ENCODE measurements around the gene NRG3. TPM values are rescaled to one million over a fixed set of nuclear protein-coding genes. Genes with fewer than 3 reads are reported as not detected.

The NRG3 gene
- total RNA-seq, 4 donors from 2014 or later: 0.54 TPM; not detected in 3

- no peak for ATAC-seq
- no peaks in the 10 kb centered on the region for H3K9me3 ChIP-seq
Observed at GRCh38 chr10:82392533-82392932, 517.5 kb downstream of the NRG3 start.

GRCh38 chr10:82394122-82394521 is 519.1 kb downstream of the NRG3 start:
- H3K27me3 ChIP-seq: no peaks in the 10 kb centered on the region
- H3K4me3 ChIP-seq: no peak overlapping the region
- 100% methylated on average over 1 of the region's 5 CpGs; no CpG with 5 or more reads in 1 of the 2 donors for WGBS, 2 donors (ENCODE audit: low coverage in 1 of 2)
- H3K27ac ChIP-seq: no peak overlapping the region
- no peak for ATAC-seq
- no peaks in the 10 kb centered on the region for H3K4me1 ChIP-seq
- TF ChIP-seq POLR2A (IDR thresholded peaks at IDR 0.05) (no peak), EP300 (IDR thresholded peaks at IDR 0.05) (no peak), CTCF (IDR thresholded peaks at IDR 0.05) (no peak), POLR2AphosphoS5 (IDR thresholded peaks at IDR 0.05) (no peak)
- H3K9me3 ChIP-seq: no peaks in the 10 kb centered on the region
- no peaks in the 10 kb centered on the region for H3K36me3 ChIP-seq

More at GRCh38 chr10:82392533-82392932, 517.5 kb downstream of the NRG3 start:
- Histone ChIP-seq H3K27ac (no peak overlapping the region), H3K36me3 (no peaks in the 10 kb centered on the region), H3K27me3 (no peaks in the 10 kb centered on the region), H3K4me1 (no peaks in the 10 kb centered on the region), H3K4me3 (no peak overlapping the region)
- TF ChIP-seq CTCF (IDR thresholded peaks at IDR 0.05) (no peak), POLR2A (IDR thresholded peaks at IDR 0.05) (no peak), POLR2AphosphoS5 (IDR thresholded peaks at IDR 0.05) (no peak), EP300 (IDR thresholded peaks at IDR 0.05) (no peak)

GRCh38 chr10:82394987-82395386 is 520.0 kb downstream of the NRG3 start:
- WGBS, 2 donors (ENCODE audit: low coverage in 1 of 2): 91 to 92% methylated on average over 5 of the region's 5 CpGs

GRCh38 chr10:82396886-82397285 is 521.9 kb downstream of the NRG3 start:
- no peak for ATAC-seq
- H3K9me3 ChIP-seq: no peaks in the 10 kb centered on the region
- H3K27ac ChIP-seq: no peak overlapping the region
- no peak overlapping the region for H3K4me3 ChIP-seq
- no peaks in the 10 kb centered on the region for H3K36me3 ChIP-seq
- H3K27me3 ChIP-seq: no peaks in the 10 kb centered on the region
- H3K4me1 ChIP-seq: no peaks in the 10 kb centered on the region
- TF ChIP-seq CTCF (IDR thresholded peaks at IDR 0.05) (no peak), EP300 (IDR thresholded peaks at IDR 0.05) (no peak), POLR2A (IDR thresholded peaks at IDR 0.05) (no peak), POLR2AphosphoS5 (IDR thresholded peaks at IDR 0.05) (no peak)

More at GRCh38 chr10:82394987-82395386, 520.0 kb downstream of the NRG3 start:
- H3K27ac ChIP-seq: no peak overlapping the region
- no peak overlapping the region for H3K4me3 ChIP-seq
- H3K27me3 ChIP-seq: no peaks in the 10 kb centered on the region
- no peaks in the 10 kb centered on the region for H3K4me1 ChIP-seq
- no peak for ATAC-seq
- H3K9me3 ChIP-seq: no peaks in the 10 kb centered on the region
- H3K36me3 ChIP-seq: no peaks in the 10 kb centered on the region
- TF ChIP-seq CTCF (IDR thresholded peaks at IDR 0.05): no peak
- no peak for TF ChIP-seq POLR2A (IDR thresholded peaks at IDR 0.05)
- TF ChIP-seq EP300 (IDR thresholded peaks at IDR 0.05): no peak
- TF ChIP-seq POLR2AphosphoS5 (IDR thresholded peaks at IDR 0.05): no peak

GRCh38 chr10:82397854-82398253 is 522.9 kb downstream of the NRG3 start:
- TF ChIP-seq POLR2A (IDR thresholded peaks at IDR 0.05) (no peak), EP300 (IDR thresholded peaks at IDR 0.05) (no peak), CTCF (IDR thresholded peaks at IDR 0.05) (no peak), POLR2AphosphoS5 (IDR thresholded peaks at IDR 0.05) (no peak)
- H3K36me3 ChIP-seq: no peaks in the 10 kb centered on the region
- H3K9me3 ChIP-seq: no peaks in the 10 kb centered on the region
- no peak overlapping the region for H3K4me3 ChIP-seq
- 17 to 33% methylated on average over 1 of the region's 1 CpG for WGBS, 2 donors (ENCODE audit: low coverage in 1 of 2)
- H3K4me1 ChIP-seq: no peaks in the 10 kb centered on the region
- no peaks in the 10 kb centered on the region for H3K27me3 ChIP-seq
- H3K27ac ChIP-seq: no peak overlapping the region
- no peak for ATAC-seq

All from gastroesophageal sphincter (tissue), 4 donors.